Measurements from ENCODE around the gene SMIM35.
"Not testable (repeated sequence)": the region's sequence is repeated elsewhere in the genome, so short reads cannot be mapped to it uniquely, and the experiment has no call there.

SMIM35 gene

DNA sequence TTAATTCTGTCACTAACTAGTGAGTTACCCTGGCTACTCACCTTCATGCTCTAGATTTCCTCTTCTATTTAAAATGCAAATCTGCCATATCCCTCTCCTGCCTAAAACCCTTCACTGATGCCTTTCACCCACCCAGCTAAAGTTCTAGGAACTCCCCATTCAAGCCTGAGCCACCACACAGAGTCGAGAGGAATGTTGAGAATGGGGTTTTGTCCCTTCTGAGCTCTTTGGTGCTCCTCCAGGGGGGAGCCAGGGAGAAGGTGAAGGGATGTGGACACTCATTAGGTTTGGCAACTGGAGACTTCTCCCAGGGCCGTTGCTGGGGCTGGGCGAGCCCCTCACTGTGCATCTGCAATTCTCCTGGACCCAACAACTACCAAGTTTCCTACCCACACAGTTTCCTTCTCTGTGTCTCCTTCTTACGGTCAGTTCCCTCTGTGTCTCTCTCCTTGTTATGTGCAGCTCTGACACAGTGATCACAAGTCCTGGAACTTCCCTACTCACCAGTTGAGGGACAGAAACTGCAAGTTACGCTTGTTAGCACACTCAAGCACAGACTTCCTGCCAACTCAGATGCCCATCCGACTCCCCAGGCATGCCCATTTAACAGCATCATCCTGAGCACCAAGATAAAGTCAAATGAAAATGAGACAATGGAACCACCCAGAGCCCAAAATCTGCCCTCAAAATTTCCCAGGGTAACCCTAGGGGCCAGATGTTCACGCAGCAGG is 107.1 kb downstream of the SMIM35 start:
- no peak for FAIRE-seq
- TF ChIP-seq, protein P1, sequence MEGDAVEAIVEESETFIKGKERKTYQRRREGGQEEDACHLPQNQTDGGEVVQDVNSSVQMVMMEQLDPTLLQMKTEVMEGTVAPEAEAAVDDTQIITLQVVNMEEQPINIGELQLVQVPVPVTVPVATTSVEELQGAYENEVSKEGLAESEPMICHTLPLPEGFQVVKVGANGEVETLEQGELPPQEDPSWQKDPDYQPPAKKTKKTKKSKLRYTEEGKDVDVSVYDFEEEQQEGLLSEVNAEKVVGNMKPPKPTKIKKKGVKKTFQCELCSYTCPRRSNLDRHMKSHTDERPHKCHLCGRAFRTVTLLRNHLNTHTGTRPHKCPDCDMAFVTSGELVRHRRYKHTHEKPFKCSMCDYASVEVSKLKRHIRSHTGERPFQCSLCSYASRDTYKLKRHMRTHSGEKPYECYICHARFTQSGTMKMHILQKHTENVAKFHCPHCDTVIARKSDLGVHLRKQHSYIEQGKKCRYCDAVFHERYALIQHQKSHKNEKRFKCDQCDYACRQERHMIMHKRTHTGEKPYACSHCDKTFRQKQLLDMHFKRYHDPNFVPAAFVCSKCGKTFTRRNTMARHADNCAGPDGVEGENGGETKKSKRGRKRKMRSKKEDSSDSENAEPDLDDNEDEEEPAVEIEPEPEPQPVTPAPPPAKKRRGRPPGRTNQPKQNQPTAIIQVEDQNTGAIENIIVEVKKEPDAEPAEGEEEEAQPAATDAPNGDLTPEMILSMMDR (IDR thresholded peaks at IDR 0.05; ENCODE audit: insufficient read depth, missing control alignments): no peak
- no peak for DNase-seq (ENCODE audit: insufficient read length, low spot score)

GRCh38 chr11:117978991-117979390 is 107.8 kb downstream of the SMIM35 start:
- TF ChIP-seq, protein P1 (IDR thresholded peaks at IDR 0.05; ENCODE audit: insufficient read depth, missing control alignments): no peak
- FAIRE-seq: no peak
- DNase-seq (ENCODE audit: insufficient read length, low spot score): no peak

DNA sequence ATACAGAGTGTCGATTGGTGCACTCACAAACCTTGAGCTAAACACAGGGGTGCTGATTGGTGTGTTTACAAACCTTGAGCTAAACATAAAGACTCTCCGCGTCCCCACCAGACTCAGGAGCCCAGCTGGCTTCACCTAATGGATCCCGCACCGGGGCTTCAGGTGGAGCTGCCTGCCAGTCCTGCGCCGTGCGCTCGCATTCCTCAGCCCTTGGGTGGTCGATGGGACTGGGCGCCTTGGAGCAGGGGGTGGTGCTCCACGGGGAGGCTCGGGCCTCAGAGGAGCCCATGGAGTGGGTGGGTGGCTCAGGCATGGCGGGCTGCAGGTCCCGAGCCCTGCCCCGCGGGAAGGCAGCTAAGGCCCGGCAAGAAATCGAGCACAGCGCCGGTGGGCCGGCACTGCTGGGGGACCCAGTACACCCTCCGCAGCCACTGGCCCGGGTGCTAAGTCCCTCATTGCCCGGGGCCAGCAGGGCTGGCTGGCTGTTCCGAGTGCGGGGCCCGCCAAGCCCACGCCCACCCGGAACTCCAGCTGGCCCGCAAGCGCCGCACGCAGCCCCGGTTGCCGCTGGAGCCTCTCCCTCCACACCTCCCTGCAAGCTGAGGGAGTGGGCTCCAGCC is 108.4 kb downstream of the SMIM35 start:
- FAIRE-seq; DNase-seq (ENCODE audit: insufficient read length, low spot score): not testable (repeated sequence)

GRCh38 chr11:117977612-117978264 is 109.0 kb downstream of the SMIM35 start:
- DNase-seq (ENCODE audit: insufficient read length, low spot score); FAIRE-seq: not testable (repeated sequence)

DNA sequence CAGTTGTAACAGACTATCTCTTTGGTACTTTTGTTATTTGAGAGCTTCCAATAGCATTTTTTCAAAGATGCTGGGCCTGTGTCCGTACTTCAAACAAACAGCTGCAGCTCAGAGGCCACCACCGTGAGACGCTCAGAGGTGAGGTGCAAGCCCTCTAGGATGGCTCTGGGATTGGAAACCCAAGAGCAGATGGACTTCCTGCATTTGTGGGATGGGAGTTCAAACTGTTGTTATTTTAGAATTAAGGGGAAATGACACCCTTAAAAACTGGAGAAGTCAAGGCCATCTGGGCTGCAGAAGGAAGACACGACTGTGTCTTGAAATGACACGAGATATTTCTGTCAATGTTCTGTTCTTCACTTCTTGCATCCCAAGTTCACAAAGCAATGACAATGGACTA is 109.7 kb downstream of the SMIM35 start:
- no peak for DNase-seq (ENCODE audit: insufficient read length, low spot score)
- TF ChIP-seq, protein P1 (IDR thresholded peaks at IDR 0.05; ENCODE audit: insufficient read depth, missing control alignments): no peak
- FAIRE-seq: no peak

DNA sequence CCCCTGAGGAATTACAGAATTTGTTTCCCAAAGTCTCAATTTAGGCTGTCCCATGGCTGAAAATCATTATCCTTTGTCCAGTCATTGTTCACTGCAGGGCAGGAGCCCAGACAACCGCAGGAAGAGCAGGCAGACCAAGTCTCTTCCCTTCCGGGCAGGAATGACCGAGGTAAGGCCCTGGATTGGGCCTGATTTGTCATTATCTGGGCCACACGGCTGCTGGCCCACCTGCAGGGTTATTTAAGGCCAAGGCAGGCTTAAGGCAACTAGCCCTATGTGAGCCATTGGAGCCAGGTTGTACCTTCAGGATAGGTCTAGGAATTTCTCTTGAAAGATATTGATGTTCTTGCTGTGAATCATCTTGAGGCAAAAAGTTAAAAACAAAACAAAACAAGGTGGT is 110.3 kb downstream of the SMIM35 start:
- no peak for FAIRE-seq
- TF ChIP-seq, protein P1 (IDR thresholded peaks at IDR 0.05; ENCODE audit: insufficient read depth, missing control alignments): no peak

GRCh38 chr11:117973503-117973860 is 113.3 kb downstream of the SMIM35 start:
- DNase-seq (ENCODE audit: insufficient read length, low spot score) (no peak), FAIRE-seq (no peak)
- TF ChIP-seq, protein P1 (IDR thresholded peaks at IDR 0.05; ENCODE audit: insufficient read depth, missing control alignments): no peak

More for the DNA sequence above, 110.3 kb downstream of the SMIM35 start:
- DNase-seq (ENCODE audit: insufficient read length, low spot score): no peak
